ENCODE results near the gene HOTAIR. TPM values are rescaled to one million over a fixed set of nuclear protein-coding genes. Genes with fewer than 3 reads are reported as not detected.

The HOTAIR gene
- total RNA-seq, 2 donors from 2014 or later = not detected

DNA sequence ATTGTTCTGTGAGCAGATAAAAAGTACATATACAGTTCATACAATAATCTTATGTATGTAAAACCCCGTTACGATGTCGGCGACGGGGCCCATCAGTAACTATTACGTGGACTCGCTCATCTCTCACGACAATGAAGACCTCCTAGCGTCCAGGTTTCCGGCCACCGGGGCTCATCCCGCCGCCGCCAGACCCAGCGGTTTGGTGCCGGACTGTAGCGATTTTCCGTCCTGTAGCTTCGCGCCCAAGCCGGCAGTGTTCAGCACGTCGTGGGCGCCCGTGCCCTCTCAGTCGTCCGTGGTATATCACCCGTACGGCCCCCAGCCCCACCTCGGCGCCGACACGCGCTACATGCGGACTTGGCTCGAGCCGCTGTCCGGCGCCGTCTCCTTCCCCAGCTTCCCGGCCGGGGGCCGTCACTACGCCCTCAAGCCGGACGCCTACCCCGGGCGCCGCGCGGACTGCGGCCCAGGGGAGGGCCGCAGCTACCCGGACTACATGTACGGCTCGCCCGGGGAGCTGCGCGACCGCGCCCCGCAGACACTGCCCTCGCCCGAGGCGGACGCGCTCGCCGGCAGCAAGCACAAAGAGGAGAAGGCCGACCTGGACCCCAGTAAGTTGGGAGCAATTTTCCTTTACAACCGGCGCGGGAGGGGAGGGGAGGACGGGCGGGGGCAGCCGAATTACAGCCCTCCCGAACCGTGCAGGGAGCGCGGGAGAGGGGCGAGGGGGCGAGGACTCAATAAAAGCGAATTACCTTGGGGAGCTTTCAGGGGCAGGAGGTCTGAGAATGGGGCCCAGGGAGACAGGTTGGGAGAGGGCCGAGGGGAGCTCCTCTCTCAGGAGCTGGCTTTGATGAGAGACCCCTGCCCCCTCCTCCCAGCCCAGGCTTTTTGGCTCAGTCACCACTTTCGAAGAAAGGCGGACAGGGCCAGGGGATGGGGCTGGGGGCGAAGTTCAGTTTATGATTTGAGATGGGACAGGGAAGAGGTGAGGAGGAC lies 25.7 kb upstream of the HOTAIR start, which contains the start of gene HOXC9:
TSS of gene HOXC9 (plus strand) at position 46 of the 999 bp plus-strand sequence. CDS start at position 74, 28 bp downstream.
- TF ChIP-seq, protein P1, sequence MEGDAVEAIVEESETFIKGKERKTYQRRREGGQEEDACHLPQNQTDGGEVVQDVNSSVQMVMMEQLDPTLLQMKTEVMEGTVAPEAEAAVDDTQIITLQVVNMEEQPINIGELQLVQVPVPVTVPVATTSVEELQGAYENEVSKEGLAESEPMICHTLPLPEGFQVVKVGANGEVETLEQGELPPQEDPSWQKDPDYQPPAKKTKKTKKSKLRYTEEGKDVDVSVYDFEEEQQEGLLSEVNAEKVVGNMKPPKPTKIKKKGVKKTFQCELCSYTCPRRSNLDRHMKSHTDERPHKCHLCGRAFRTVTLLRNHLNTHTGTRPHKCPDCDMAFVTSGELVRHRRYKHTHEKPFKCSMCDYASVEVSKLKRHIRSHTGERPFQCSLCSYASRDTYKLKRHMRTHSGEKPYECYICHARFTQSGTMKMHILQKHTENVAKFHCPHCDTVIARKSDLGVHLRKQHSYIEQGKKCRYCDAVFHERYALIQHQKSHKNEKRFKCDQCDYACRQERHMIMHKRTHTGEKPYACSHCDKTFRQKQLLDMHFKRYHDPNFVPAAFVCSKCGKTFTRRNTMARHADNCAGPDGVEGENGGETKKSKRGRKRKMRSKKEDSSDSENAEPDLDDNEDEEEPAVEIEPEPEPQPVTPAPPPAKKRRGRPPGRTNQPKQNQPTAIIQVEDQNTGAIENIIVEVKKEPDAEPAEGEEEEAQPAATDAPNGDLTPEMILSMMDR (IDR thresholded peaks at IDR 0.05) = no peak
- Histone ChIP-seq H3K4me3 (peak within 1 kb of the TSS; percentile 9 to 34), H3K27me3 (peaks cover 62 to 77% of the 10 kb centered on the region in 2 donors), H3K27ac (no peak within 1 kb of the TSS), H3K36me3 (no peaks in the 10 kb centered on the region), H3K4me1 (peaks cover 0 to 24% of the 10 kb centered on the region in 2 donors), H3K9me3 (no peaks in the 10 kb centered on the region)
- no peak for DNase-seq (ENCODE audit: low spot score)

DNA sequence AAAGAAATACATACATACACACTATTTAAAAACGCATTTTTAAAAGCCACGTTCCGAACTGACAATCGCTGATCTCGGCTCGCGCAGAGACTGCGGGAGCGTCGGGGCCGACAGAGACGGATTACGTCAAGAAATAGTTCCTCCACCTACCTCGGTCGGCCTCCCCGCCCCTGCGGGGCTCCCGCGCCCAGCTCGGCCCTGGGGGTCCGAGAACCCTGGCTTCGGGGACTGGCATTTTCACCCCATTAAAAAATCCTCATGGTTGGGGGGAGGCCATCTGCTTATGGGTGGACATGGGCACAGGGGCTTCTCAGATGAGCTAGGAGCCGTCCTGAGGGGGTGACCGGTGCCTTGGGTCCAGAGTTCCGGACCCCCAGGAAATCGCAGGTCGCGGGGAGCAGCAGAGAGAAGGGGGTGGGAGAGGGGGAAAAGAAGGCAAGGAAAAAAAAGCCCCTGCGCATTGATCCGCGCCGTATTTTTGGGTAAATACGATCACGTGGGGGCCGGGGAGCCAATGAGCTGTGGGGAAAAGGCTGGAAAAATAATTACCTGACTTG lies 24.9 kb upstream of the HOTAIR start:
- Histone ChIP-seq H3K27me3 (peaks cover 63 to 85% of the 10 kb centered on the region in 2 donors), H3K27ac (no peak overlapping the region), H3K4me1 (peaks cover 0 to 32% of the 10 kb centered on the region in 2 donors), H3K4me3 (peak overlapping the region in 1 of 2 donors; percentile 34), H3K9me3 (no peaks in the 10 kb centered on the region), H3K36me3 (no peaks in the 10 kb centered on the region)
- TF ChIP-seq, protein P1 (IDR thresholded peaks at IDR 0.05) = no peak
- no peak for DNase-seq (ENCODE audit: low spot score)

DNA sequence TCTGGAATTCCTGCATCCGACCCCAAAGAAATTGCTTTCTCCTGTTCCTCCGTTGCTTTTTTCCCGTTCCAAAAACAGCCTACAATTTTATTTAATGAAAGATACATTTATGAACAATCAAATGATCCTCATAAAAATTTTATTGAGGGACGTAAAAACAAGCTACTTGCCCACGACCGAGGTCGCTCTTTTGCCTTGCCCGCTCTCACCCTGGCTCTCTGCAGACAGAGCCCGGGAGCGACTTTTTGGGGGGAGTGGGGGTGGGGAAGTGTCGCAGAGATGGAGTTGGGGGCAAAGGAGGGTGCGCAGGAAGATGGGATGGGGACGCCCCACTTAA lies 24.1 kb upstream of the HOTAIR start:
- H3K27ac ChIP-seq = no peak overlapping the region
- TF ChIP-seq, protein P1 (IDR thresholded peaks at IDR 0.05) = no peak
- H3K4me3 ChIP-seq = no peak overlapping the region
- H3K9me3 ChIP-seq = no peaks in the 10 kb centered on the region
- H3K4me1 ChIP-seq = peaks cover 0 to 40% of the 10 kb centered on the region in 2 donors
- no peaks in the 10 kb centered on the region for H3K36me3 ChIP-seq
- peaks cover 67 to 92% of the 10 kb centered on the region in 2 donors for H3K27me3 ChIP-seq
- DNase-seq (ENCODE audit: low spot score) = no peak

DNA sequence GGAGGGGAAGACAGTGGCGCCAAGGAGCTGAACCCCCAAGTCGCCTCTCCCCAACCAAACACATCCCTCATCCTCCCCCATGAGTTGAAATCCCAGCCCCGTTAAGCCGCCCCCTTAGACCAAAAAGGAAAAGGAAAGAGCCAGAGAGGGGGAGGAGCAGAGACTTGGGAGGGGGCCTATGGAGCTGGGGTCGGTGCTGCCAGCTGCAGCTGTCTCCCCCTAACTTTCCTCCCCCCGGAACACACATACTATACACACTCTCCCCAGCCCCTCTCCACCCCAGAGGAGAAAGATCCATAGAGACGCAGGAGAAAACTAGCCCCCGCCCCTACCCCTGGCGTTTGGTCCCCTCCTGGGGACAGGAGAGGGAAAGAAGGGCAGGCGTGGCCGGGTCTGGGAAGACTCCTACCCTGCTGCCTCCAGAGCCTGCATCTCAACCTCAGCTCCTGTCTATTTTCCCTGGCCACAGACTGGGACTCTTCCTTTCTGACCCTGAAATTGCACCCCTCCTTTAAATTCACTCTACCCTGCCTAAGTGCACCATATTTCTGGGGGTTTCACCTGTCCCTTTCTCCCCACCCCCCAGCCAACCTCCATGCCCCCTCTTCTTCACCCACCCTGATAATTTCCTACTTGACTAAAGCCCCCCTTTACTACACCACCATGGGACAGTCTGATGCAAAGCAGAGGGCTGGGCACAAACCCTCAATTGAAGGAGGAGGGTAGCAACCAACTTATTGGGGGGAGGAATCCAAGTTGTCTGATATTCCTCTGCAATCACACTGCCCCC lies 23.6 kb upstream of the HOTAIR start:
- Histone ChIP-seq H3K4me1 (peaks cover 0 to 40% of the 10 kb centered on the region in 2 donors), H3K36me3 (no peaks in the 10 kb centered on the region), H3K9me3 (no peaks in the 10 kb centered on the region), H3K4me3 (no peak overlapping the region), H3K27ac (no peak overlapping the region), H3K27me3 (peaks cover 69 to 96% of the 10 kb centered on the region in 2 donors)
- DNase-seq (ENCODE audit: low spot score) = no peak
- TF ChIP-seq, protein P1 (IDR thresholded peaks at IDR 0.05) = no peak

DNA sequence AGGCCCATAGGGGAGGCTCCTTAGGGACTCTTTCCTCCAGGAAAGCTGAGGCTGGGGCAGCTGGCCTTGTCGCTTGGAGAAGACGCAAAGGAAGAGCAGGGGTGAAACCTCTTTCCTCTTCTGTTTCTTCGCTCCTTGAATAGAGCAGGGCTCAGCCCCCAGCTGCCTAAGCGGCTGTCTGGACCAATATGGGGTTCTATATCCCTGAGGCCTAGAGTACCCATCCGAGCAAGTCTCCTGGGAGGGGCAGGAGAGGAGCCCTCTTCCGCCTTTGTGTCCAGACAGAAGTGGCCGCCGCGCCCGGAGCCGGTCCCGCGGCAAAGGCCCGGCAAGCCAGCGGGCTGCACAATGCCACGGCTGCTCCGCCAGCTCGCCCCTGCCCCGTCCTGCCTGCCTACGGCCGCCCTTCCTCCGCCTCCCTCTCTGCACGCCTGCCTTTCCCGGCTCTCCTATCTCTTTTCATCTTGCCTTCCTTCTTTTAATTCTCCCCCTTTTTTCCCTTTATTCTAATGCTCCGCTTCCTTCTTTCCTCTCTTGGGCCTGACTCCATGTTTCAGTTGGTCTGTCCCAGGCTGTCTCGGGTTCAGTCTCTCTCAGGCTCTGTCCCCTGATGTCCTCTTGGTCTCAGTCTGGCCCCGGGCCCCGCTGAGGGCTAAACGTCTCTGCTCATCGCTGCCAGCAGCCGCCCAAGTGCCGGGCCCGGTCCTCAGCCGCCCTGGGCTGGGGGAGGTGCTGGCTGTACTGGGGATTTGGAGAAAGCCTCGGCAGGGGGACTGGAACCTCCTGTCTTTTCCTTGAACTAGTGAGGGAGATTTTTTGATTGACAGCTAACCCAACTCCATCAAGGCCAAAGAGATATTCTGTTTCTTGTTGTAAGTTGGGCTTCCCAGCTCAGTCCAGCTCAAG lies 22.7 kb upstream of the HOTAIR start:
- H3K9me3 ChIP-seq = no peaks in the 10 kb centered on the region
- peaks cover 0 to 40% of the 10 kb centered on the region in 2 donors for H3K4me1 ChIP-seq
- DNase-seq (ENCODE audit: low spot score) = no peak
- H3K27me3 ChIP-seq = peaks cover 69 to 95% of the 10 kb centered on the region in 2 donors
- H3K4me3 ChIP-seq = no peak overlapping the region
- TF ChIP-seq, protein P1 (IDR thresholded peaks at IDR 0.05) = no peak
- no peak overlapping the region for H3K27ac ChIP-seq
- no peaks in the 10 kb centered on the region for H3K36me3 ChIP-seq
